IMR-90 (cell line): ENCODE measurements around the gene AKT2. TPM values are rescaled to one million over a fixed set of nuclear protein-coding genes. Genes with fewer than 3 reads are reported as not detected.

Experiments
- ATAC-seq: fragments of 200-7000 bp; cut with Tn5 transposase; 2 replicates; pipeline ENCODE4 v1.9.1; 2020; ENCODE audit warnings: low read depth, mild to moderate bottlenecking, moderate library complexity
- BruUV-seq: library from RNA; stranded (reverse); fragments of 400-500 nt; replicated peaks from 2 replicates; lab custom pipeline; 2021; lab: Mats Ljungman, UMichigan
- CTCF ChIA-PET: fragments of 300-600 bp; formaldehyde crosslinking; extraction: SDS; loops from one replicate; lab custom pipeline; 2021; ENCODE audit warnings: antibody characterized with exemption; lab: Yijun Ruan, JAX
- POLR2A ChIA-PET: fragments of 300-600 bp; sonication (Branson Sonifier 250); formaldehyde crosslinking; loops from one replicate; lab custom pipeline; 2022; ENCODE audit warnings: antibody characterized with exemption; ENCODE audit not compliant: unreplicated experiment; lab: Charles Lee
- DNase-seq: peaks from one replicate; pipeline ENCODE4 v3.0.0; 2013
- H2AFZ ChIP-seq: replicated peaks from 2 replicates; pipeline ENCODE3; 2013; ENCODE audit warnings: low read length, mild to moderate bottlenecking; ENCODE audit not compliant: poor library complexity
- H2AK5ac ChIP-seq: 2 replicates; pipeline ENCODE4 v1.6.1; 2013; ENCODE audit warnings: low read depth, low read length, inconsistent platforms
- H2AK9ac ChIP-seq: replicated peaks from 2 replicates; pipeline ENCODE3; 2013; ENCODE audit warnings: mild to moderate bottlenecking, low read depth, low read length, moderate library complexity; ENCODE audit not compliant: poor library complexity
- H2BK120ac ChIP-seq: 2 replicates; pipeline ENCODE4 v1.6.1; 2013; ENCODE audit warnings: low read depth, low read length, inconsistent platforms
- H2BK15ac ChIP-seq: 3 replicates; pipeline ENCODE4 v1.6.1; 2013; ENCODE audit warnings: low read depth, low read length, inconsistent platforms
- H2BK20ac ChIP-seq: 2 replicates; pipeline ENCODE4 v1.6.1; 2013; ENCODE audit warnings: low read depth, mild to moderate bottlenecking, inconsistent platforms, low read length, moderate library complexity
- H2BK5ac ChIP-seq: 2 replicates; pipeline ENCODE4 v1.6.1; 2013; ENCODE audit warnings: mild to moderate bottlenecking, low read depth, low read length, inconsistent platforms; ENCODE audit not compliant: poor library complexity, severe bottlenecking
- H3K14ac ChIP-seq: replicated peaks from 2 replicates; pipeline ENCODE4 v1.6.1; 2013; ENCODE audit warnings: low read depth, low read length, inconsistent platforms
- H3K18ac ChIP-seq: 2 replicates; pipeline ENCODE4 v1.6.1; 2013; ENCODE audit warnings: low read depth, low read length, control low read depth
- H3K23ac ChIP-seq: 2 replicates; pipeline ENCODE4 v1.6.1; 2013; ENCODE audit warnings: low read depth, low read length, inconsistent platforms
- H3K27ac ChIP-seq: 2 replicates; pipeline ENCODE4 v1.5.1; 2013; ENCODE audit warnings: mild to moderate bottlenecking, control low read depth, low read length; ENCODE audit not compliant: insufficient read depth
- H3K27me3 ChIP-seq: 2 replicates; pipeline ENCODE4 v1.6.1; 2013; ENCODE audit warnings: low read length; ENCODE audit not compliant: control insufficient read depth, insufficient read depth
- H3K36me3 ChIP-seq: 2 replicates; pipeline ENCODE4 v1.6.1; 2013; ENCODE audit warnings: low read length, mixed read lengths; ENCODE audit not compliant: control insufficient read depth, insufficient read depth
- H3K4ac ChIP-seq: 2 replicates; pipeline ENCODE4 v1.6.1; 2013; ENCODE audit warnings: low read depth, low read length, inconsistent platforms
- H3K4me1 ChIP-seq: 2 replicates; pipeline ENCODE4 v1.6.1; 2013; ENCODE audit warnings: low read length, mixed read lengths; ENCODE audit not compliant: control insufficient read depth, insufficient read depth
- H3K4me2 ChIP-seq: 2 replicates; pipeline ENCODE4 v1.6.1; 2013; ENCODE audit warnings: low read depth, mild to moderate bottlenecking, control low read depth, low read length, moderate library complexity
- H3K4me3 ChIP-seq: 2 replicates; pipeline ENCODE4 v1.5.1; 2013; ENCODE audit warnings: low read depth, mild to moderate bottlenecking, control low read depth, low read length, moderate library complexity; ENCODE audit not compliant: insufficient read depth
- H3K56ac ChIP-seq: 2 replicates; pipeline ENCODE4 v1.6.1; 2013; ENCODE audit warnings: low read length, inconsistent platforms; ENCODE audit not compliant: insufficient read depth; ENCODE audit errors: extremely low read depth
- H3K79me1 ChIP-seq, 2 experiments: 2 replicates each; pipeline ENCODE4 v1.6.1; 2013; ENCODE audit warnings: low read length in 2 of 2, inconsistent platforms in 1 of 2, low read depth in 1 of 2
- H3K9ac ChIP-seq: 2 replicates; pipeline ENCODE4 v1.6.1; 2013; ENCODE audit warnings: low read depth, low read length, control low read depth
- H3K9me1 ChIP-seq: 2 replicates; pipeline ENCODE4 v1.6.1; 2013; ENCODE audit warnings: low read length, inconsistent platforms; ENCODE audit not compliant: insufficient read depth
- H3K9me3 ChIP-seq: 2 replicates; pipeline ENCODE4 v1.6.1; 2013; ENCODE audit warnings: low read length; ENCODE audit not compliant: control insufficient read depth, insufficient read depth
- H4K20me1 ChIP-seq: 2 replicates; pipeline ENCODE4 v1.6.1; 2013; ENCODE audit warnings: low read length, inconsistent platforms; ENCODE audit not compliant: insufficient read depth
- H4K5ac ChIP-seq: 2 replicates; pipeline ENCODE4 v1.6.1; 2013; ENCODE audit warnings: mild to moderate bottlenecking, low read depth, low read length, control low read depth
- H4K8ac ChIP-seq, 2 experiments: 2 replicates each; pipeline ENCODE4 v1.6.1; 2013; ENCODE audit warnings: low read depth in 2 of 2, low read length in 2 of 2, control low read depth in 1 of 2, inconsistent platforms in 1 of 2
- H4K91ac ChIP-seq: 2 replicates; pipeline ENCODE4 v1.6.1; 2013; ENCODE audit warnings: low read depth, low read length, inconsistent platforms; ENCODE audit not compliant: insufficient read depth
- BHLHE40 ChIP-seq: fragments of 150-350 bp; IDR thresholded peaks from 2 replicates; pipeline ENCODE4 v1.6.1; 2016; ENCODE audit warnings: mild to moderate bottlenecking, low read depth, low read length
- CEBPB ChIP-seq: IDR thresholded peaks from 2 replicates; pipeline ENCODE4 v1.6.1; 2012; ENCODE audit warnings: low read depth, low read length, improper control_type of control experiment
- CHD1 ChIP-seq: IDR thresholded peaks from 2 replicates; pipeline ENCODE4 v1.6.1; 2012; ENCODE audit warnings: low read depth, low read length, improper control_type of control experiment
- FOS ChIP-seq: fragments of 150-350 bp; IDR thresholded peaks from 2 replicates; pipeline ENCODE4 v1.6.1; 2016; ENCODE audit warnings: low read depth, low read length
- MAFK ChIP-seq: IDR thresholded peaks from 2 replicates; pipeline ENCODE4 v1.6.1; 2012; ENCODE audit warnings: low read depth, low read length, improper control_type of control experiment
- MAZ ChIP-seq: IDR thresholded peaks from 2 replicates; pipeline ENCODE4 v1.6.1; 2012; ENCODE audit warnings: low read depth, mild to moderate bottlenecking, low read length, improper control_type of control experiment, moderate library complexity, borderline replicate concordance
- MXI1 ChIP-seq: IDR thresholded peaks from 2 replicates; pipeline ENCODE4 v1.6.1; 2012; ENCODE audit warnings: low read depth, mild to moderate bottlenecking, low read length, moderate library complexity, borderline replicate concordance
- NFE2L2 ChIP-seq: fragments of 150-350 bp; IDR thresholded peaks from 2 replicates; pipeline ENCODE4 v1.6.1; 2016; ENCODE audit warnings: low read depth, mild to moderate bottlenecking, low read length
- POLR2A ChIP-seq: IDR thresholded peaks from 2 replicates; pipeline ENCODE4 v1.6.1; 2012; ENCODE audit warnings: mild to moderate bottlenecking, low read depth, low read length
- RAD21 ChIP-seq: IDR thresholded peaks from 2 replicates; pipeline ENCODE4 v1.6.1; 2012; ENCODE audit warnings: low read length, improper control_type of control experiment
- RCOR1 ChIP-seq: IDR thresholded peaks from 2 replicates; pipeline ENCODE4 v1.6.1; 2012; ENCODE audit warnings: mild to moderate bottlenecking, low read length, improper control_type of control experiment; ENCODE audit not compliant: insufficient replicate concordance
- RFX5 ChIP-seq: IDR thresholded peaks from 2 replicates; pipeline ENCODE4 v1.8.0; 2012; ENCODE audit warnings: low read depth, mild to moderate bottlenecking, low read length, moderate library complexity
- SMC3 ChIP-seq: fragments of 150-350 bp; IDR thresholded peaks from 2 replicates; pipeline ENCODE4 v1.6.1; 2016; ENCODE audit warnings: low read depth, mild to moderate bottlenecking, antibody characterized with exemption, low read length, moderate library complexity
- WGBS, 2 experiments: methylation state at CpG; one replicate each; pipeline versions ENCODE4 v1.1.5 to v1.1.7; 2013; ENCODE audit warnings: missing lambda C conversion rate in 2 of 2; ENCODE audit not compliant: insufficient read length in 1 of 2; ENCODE audit errors: extremely low coverage in 2 of 2; 5-methylcytosine and 5-hydroxymethylcytosine counted together
- dilution Hi-C: fragments of 300-500 bp; cut with HindIII; formaldehyde crosslinking; loops from one replicate; pipeline ENCODE4 v1.14.3; 2018; ENCODE audit warnings: low sequenced_read_pairs; ENCODE audit not compliant: unreplicated experiment
- in situ Hi-C: fragments of 300-500 bp; cut with MboI; formaldehyde crosslinking; loops from 3 replicates; pipeline ENCODE4 v1.14.3; 2019; ENCODE audit warnings: low sequenced_read_pairs, inconsistent platforms, mixed read lengths
- intact Hi-C: fragments of 100-400 bp; cut with micrococcal nuclease; formaldehyde crosslinking; loops from 2 replicates; pipeline ENCODE4 v1.10.0; 2022
- polyA plus RNA-seq, 3 experiments: library from polyadenylated mRNA; depleted of rRNA; stranded (reverse); fragments of >200 nt; gene quantifications; 2 replicates each; pipeline ENCODE4 v1.2.3, GENCODE V29; 2012; ENCODE audit warnings: low replicate concordance in 1 of 3
- total RNA-seq: library from RNA; depleted of rRNA; stranded (reverse); fragments of >200 nt; gene quantifications from 2 replicates; pipeline ENCODE4 v1.2.3, GENCODE V29; 2012
- TF ChIP-seq, protein P1 (sequence below): conservative IDR thresholded peaks from 2 replicates; pipeline ENCODE4 v1.5.1; 2012; ENCODE audit warnings: mild to moderate bottlenecking, low read depth, low read length, improper control_type of control experiment
- TF ChIP-seq, protein P2 (sequence below): fragments of 150-350 bp; IDR thresholded peaks from 2 replicates; pipeline ENCODE4 v1.6.1; 2017; ENCODE audit warnings: mild to moderate bottlenecking, antibody characterized with exemption, low read length, low read depth
- TF ChIP-seq, protein P3 (sequence below): fragments of 150-350 bp; IDR thresholded peaks from 2 replicates; pipeline ENCODE4 v1.6.1; 2016; ENCODE audit warnings: low read depth, mild to moderate bottlenecking, low read length, moderate library complexity, borderline replicate concordance

The AKT2 gene
- total and polyA plus RNA-seq, 2 of the 4 experiments (the other 2 are of a cell fraction), result 61.5 to 104 TPM

DNA sequence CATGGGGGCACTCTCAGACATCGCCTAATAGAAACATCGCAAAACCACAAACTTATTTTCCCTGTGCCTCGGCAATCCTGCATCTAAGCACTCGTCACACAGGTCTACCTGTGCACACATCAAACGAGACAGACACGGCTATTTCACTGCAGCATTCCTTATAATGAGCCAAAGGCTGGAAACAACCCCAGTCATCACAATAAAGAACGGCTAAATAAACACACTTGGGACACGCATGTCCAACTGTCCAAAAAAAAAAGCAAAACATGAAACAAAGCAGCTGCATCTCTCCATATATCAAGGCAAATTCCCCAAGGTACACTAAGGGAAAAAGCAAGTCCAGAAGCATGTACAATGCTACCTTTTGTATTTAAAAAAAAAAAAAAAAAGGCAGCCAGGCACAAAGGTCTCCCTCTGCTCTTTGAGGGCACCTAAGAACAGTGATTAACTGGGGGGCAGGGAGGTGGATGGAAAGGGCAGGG, 31.5 kb downstream of the AKT2 start:
- ATAC-seq, result no peak
- intact Hi-C loops (no loop called here), dilution Hi-C loops (no loop called here), in situ Hi-C loops (no loop called here)
- Histone ChIP-seq H2BK20ac (no peak overlapping the region), H2BK15ac (no peak overlapping the region), H3K56ac (no peak overlapping the region), H4K20me1 (peaks cover 48% of the 10 kb centered on the region), H3K9me3 (no peaks in the 10 kb centered on the region), H3K27ac (no peak overlapping the region), H3K4me1 (no peaks in the 10 kb centered on the region), H3K4me2 (no peak overlapping the region), H2AK5ac (no peak overlapping the region), H3K27me3 (no peaks in the 10 kb centered on the region), H3K79me1 (peaks cover 38 to 81% of the 10 kb centered on the region in 2 experiments), H3K4ac (no peak overlapping the region), H4K91ac (no peak overlapping the region), H3K14ac (no peak overlapping the region), H3K9ac (no peak overlapping the region), H3K9me1 (0 out of 2 replicates have a peak, but pooled peaks cover 7% of the 10 kb centered on the region), H3K18ac (no peak overlapping the region), H2AK9ac (peak overlapping the region; percentile 37), H2BK5ac (no peak overlapping the region), H2BK120ac (no peak overlapping the region), H4K8ac (no peak overlapping the region), H3K23ac (no peak overlapping the region), H2AFZ (no peak overlapping the region), H3K36me3 (peaks cover 41% of the 10 kb centered on the region), H3K4me3 (no peak overlapping the region), H4K5ac (no peak overlapping the region)
- no peak for TF ChIP-seq SMC3
- TF ChIP-seq POLR2A, result no peak
- TF ChIP-seq NFE2L2, result no peak
- no peak for TF ChIP-seq RAD21
- no peak for TF ChIP-seq MAFK
- TF ChIP-seq, protein P1, sequence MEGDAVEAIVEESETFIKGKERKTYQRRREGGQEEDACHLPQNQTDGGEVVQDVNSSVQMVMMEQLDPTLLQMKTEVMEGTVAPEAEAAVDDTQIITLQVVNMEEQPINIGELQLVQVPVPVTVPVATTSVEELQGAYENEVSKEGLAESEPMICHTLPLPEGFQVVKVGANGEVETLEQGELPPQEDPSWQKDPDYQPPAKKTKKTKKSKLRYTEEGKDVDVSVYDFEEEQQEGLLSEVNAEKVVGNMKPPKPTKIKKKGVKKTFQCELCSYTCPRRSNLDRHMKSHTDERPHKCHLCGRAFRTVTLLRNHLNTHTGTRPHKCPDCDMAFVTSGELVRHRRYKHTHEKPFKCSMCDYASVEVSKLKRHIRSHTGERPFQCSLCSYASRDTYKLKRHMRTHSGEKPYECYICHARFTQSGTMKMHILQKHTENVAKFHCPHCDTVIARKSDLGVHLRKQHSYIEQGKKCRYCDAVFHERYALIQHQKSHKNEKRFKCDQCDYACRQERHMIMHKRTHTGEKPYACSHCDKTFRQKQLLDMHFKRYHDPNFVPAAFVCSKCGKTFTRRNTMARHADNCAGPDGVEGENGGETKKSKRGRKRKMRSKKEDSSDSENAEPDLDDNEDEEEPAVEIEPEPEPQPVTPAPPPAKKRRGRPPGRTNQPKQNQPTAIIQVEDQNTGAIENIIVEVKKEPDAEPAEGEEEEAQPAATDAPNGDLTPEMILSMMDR, result no peak
- no peak for TF ChIP-seq RCOR1
- no peak for TF ChIP-seq FOS
- no peak for TF ChIP-seq MAZ
- no peak for TF ChIP-seq RFX5
- TF ChIP-seq, protein P2, sequence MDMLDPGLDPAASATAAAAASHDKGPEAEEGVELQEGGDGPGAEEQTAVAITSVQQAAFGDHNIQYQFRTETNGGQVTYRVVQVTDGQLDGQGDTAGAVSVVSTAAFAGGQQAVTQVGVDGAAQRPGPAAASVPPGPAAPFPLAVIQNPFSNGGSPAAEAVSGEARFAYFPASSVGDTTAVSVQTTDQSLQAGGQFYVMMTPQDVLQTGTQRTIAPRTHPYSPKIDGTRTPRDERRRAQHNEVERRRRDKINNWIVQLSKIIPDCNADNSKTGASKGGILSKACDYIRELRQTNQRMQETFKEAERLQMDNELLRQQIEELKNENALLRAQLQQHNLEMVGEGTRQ, result no peak
- TF ChIP-seq BHLHE40, result no peak
- no peak for TF ChIP-seq CHD1
- TF ChIP-seq, protein P3, sequence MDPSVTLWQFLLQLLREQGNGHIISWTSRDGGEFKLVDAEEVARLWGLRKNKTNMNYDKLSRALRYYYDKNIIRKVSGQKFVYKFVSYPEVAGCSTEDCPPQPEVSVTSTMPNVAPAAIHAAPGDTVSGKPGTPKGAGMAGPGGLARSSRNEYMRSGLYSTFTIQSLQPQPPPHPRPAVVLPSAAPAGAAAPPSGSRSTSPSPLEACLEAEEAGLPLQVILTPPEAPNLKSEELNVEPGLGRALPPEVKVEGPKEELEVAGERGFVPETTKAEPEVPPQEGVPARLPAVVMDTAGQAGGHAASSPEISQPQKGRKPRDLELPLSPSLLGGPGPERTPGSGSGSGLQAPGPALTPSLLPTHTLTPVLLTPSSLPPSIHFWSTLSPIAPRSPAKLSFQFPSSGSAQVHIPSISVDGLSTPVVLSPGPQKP, result no peak
- TF ChIP-seq MXI1, result no peak
- TF ChIP-seq CEBPB, result no peak
- CTCF ChIA-PET, result no interaction called here
- 100% methylated on average over 1 of the region's 8 CpGs; no CpG with 5 or more reads in 1 of the 2 experiments for WGBS, 2 experiments
- POLR2A ChIA-PET, result no interaction called here
- no TSS peak for BruUV-seq
- no peak for DNase-seq
